Measurements from ENCODE around the gene PCDHGC5.

GRCh38 chr5:141525653-141526052 is 36.8 kb downstream of the PCDHGC5 start:
- TF ChIP-seq POLR2AphosphoS5 (IDR thresholded peaks at IDR 0.05; ENCODE audit: low read depth) (no peak), CTCF (IDR thresholded peaks at IDR 0.05; ENCODE audit: insufficient read depth, low read length) (no peak), REST (IDR thresholded peaks at IDR 0.05; ENCODE audit: insufficient replicate concordance, low read depth) (no peak)

Data from HL-60 (cell line).